Stomach (tissue), 4 donors: ENCODE measurements around the gene BCAS3.

Source experiments
- CTCF ChIP-seq, 7 experiments: fragments of 450-650 bp in 4 of 7; fragments of 200-600 bp in 3 of 7; sonication (generic) in 3 of 7; IDR thresholded peaks; one replicate each; pipeline ENCODE4 v1.5.1; 2016 to 2019; ENCODE audit warnings: antibody characterized with exemption in 7 of 7, control low read depth in 2 of 7, mild to moderate bottlenecking in 1 of 7
- EP300 ChIP-seq: sonication (generic); formaldehyde crosslinking; IDR thresholded peaks from one replicate; pipeline ENCODE4 v1.6.1; 2017; ENCODE audit warnings: antibody characterized with exemption
- POLR2A ChIP-seq, 4 donors: fragments of 450-650 bp; IDR thresholded peaks; one replicate each; pipeline ENCODE4 v1.6.1; 2016; ENCODE audit warnings: antibody characterized with exemption in 4 of 4, control low read depth in 2 of 4, mild to moderate bottlenecking in 1 of 4, moderate library complexity in 1 of 4

GRCh38 chr17:60754057-60754604 is 76.5 kb downstream of the BCAS3 start:
- no peak for TF ChIP-seq EP300
- TF ChIP-seq POLR2A (IDR thresholded peaks at IDR 0.05): no peak
- TF ChIP-seq CTCF (IDR thresholded peaks at IDR 0.05): no peak
